SK-N-SH (cell line): ENCODE data around the gene SH2D5. TPM values are rescaled to one million over a fixed set of nuclear protein-coding genes. Genes with fewer than 3 reads are reported as not detected.

Experiments
- CTCF ChIA-PET: fragments of 300-600, 350-600 bp; formaldehyde crosslinking; extraction: SDS; loops from one replicate; lab custom pipeline; 2021; lab: Yijun Ruan, JAX
- POLR2A ChIA-PET: fragments of 350-600 bp; sonication (Branson Sonifier 250); formaldehyde crosslinking; extraction: SDS; loops from one replicate; lab custom pipeline; 2020; ENCODE audit warnings: antibody characterized with exemption, inconsistent platforms; lab: Yijun Ruan, JAX
- DNase-seq: peaks from one replicate; pipeline ENCODE4 v3.0.0; 2012
- H2AFZ ChIP-seq: fragments of 200-600 bp; sonication (generic); 2 replicates; pipeline ENCODE4 v1.8.1; 2016; ENCODE audit warnings: antibody characterized with exemption, mild to moderate bottlenecking, low read depth
- H3F3A ChIP-seq: fragments of 200-600 bp; sonication (generic); replicated peaks from 2 replicates; pipeline ENCODE3; 2016; ENCODE audit warnings: antibody characterized with exemption, mild to moderate bottlenecking; ENCODE audit not compliant: insufficient read depth
- H3K27ac ChIP-seq, 2 experiments: fragments of 200-500 bp in 1 of 2; fragments of 200-600 bp in 1 of 2; sonication (Bioruptor generic) in 1 of 2; sonication (generic), shearing (Covaris generic) in 1 of 2; 2 replicates each; pipeline versions ENCODE4 v1.5.1 to v1.6.1; 2014 to 2016; ENCODE audit warnings: low read depth in 2 of 2, inconsistent platforms in 1 of 2, low read length in 1 of 2, mild to moderate bottlenecking in 1 of 2, mixed read lengths in 1 of 2
- H3K27me3 ChIP-seq: fragments of 200-600 bp; sonication (generic), shearing (Covaris generic); 2 replicates; pipeline ENCODE4 v1.6.1; 2016; ENCODE audit warnings: mixed run types; ENCODE audit not compliant: insufficient read depth
- H3K36me3 ChIP-seq, 2 experiments: fragments of 200-500 bp in 1 of 2; fragments of 200-600 bp in 1 of 2; sonication (Bioruptor generic) in 1 of 2; sonication (generic) in 1 of 2; replicated peaks in 1 of 2; 2 replicates each; pipeline versions ENCODE3 to v1.5.1; 2014 to 2016; ENCODE audit warnings: low read length in 1 of 2, mild to moderate bottlenecking in 1 of 2; ENCODE audit not compliant: insufficient read depth in 2 of 2, control insufficient read depth in 1 of 2
- H3K4me1 ChIP-seq, 2 experiments: fragments of 200-500 bp in 1 of 2; fragments of 200-600 bp in 1 of 2; sonication (Bioruptor generic) in 1 of 2; sonication (generic), shearing (Covaris generic) in 1 of 2; 2 replicates each; pipeline versions ENCODE4 v1.5.1 to v1.6.1; 2014 to 2016; ENCODE audit warnings: low read depth in 1 of 2, low read length in 1 of 2, mixed run types in 1 of 2; ENCODE audit not compliant: insufficient read depth in 2 of 2, control insufficient read depth in 1 of 2
- H3K4me2 ChIP-seq: fragments of 200-600 bp; sonication (generic), shearing (Covaris generic); 2 replicates; pipeline ENCODE4 v1.6.1; 2017; ENCODE audit warnings: mixed run types
- H3K4me3 ChIP-seq, 2 experiments: fragments of 200-500 bp in 1 of 2; fragments of 200-600 bp in 1 of 2; sonication (Bioruptor generic) in 1 of 2; sonication (generic), shearing (Covaris generic) in 1 of 2; 2 replicates each; pipeline versions ENCODE4 v1.5.1 to v1.8.1; 2014 to 2016; ENCODE audit warnings: low read depth in 2 of 2, inconsistent platforms in 1 of 2, low read length in 1 of 2, mild to moderate bottlenecking in 1 of 2, mixed read lengths in 1 of 2, moderate library complexity in 1 of 2
- H3K79me2 ChIP-seq: fragments of 200-600 bp; sonication (generic); 2 replicates; pipeline ENCODE4 v1.8.1; 2017; ENCODE audit warnings: mild to moderate bottlenecking; ENCODE audit not compliant: insufficient read depth
- H3K9ac ChIP-seq: fragments of 200-600 bp; sonication (generic); 2 replicates; pipeline ENCODE4 v1.6.1; 2017; ENCODE audit warnings: mixed run types
- H3K9me2 ChIP-seq: fragments of 200-600 bp; sonication (generic); 2 replicates; pipeline ENCODE4 v1.6.1; 2017; ENCODE audit warnings: mixed run types
- H3K9me3 ChIP-seq: fragments of 200-600 bp; sonication (generic); 2 replicates; pipeline ENCODE4 v1.6.1; 2017; ENCODE audit warnings: mixed run types, mild to moderate bottlenecking, moderate library complexity
- H4K20me1 ChIP-seq: fragments of 200-600 bp; sonication (generic); 2 replicates; pipeline ENCODE4 v1.6.1; 2017; ENCODE audit warnings: mild to moderate bottlenecking, mixed run types; ENCODE audit not compliant: insufficient read depth
- FOSL2 ChIP-seq: IDR thresholded peaks from 2 replicates; pipeline ENCODE4 v1.4.0; 2012; ENCODE audit warnings: low read depth, mild to moderate bottlenecking, moderate library complexity, borderline replicate concordance
- FOXM1 ChIP-seq: IDR thresholded peaks from 2 replicates; pipeline ENCODE4 v1.4.0; 2012; ENCODE audit warnings: low read depth, mild to moderate bottlenecking
- GABPA ChIP-seq: IDR thresholded peaks from 2 replicates; pipeline ENCODE4 v1.4.0; 2012; ENCODE audit warnings: low read depth, mild to moderate bottlenecking
- MEF2A ChIP-seq: IDR thresholded peaks from 2 replicates; pipeline ENCODE4 v1.4.0; 2012; ENCODE audit warnings: low read depth, borderline replicate concordance
- NFIC ChIP-seq: IDR thresholded peaks from 2 replicates; pipeline ENCODE4 v1.4.0; 2012; ENCODE audit warnings: borderline replicate concordance
- NRF1 ChIP-seq: IDR thresholded peaks from 2 replicates; pipeline ENCODE4 v1.6.1; 2012; ENCODE audit warnings: low read depth, mild to moderate bottlenecking, low read length
- POLR2AphosphoS5 ChIP-seq: IDR thresholded peaks from 2 replicates; pipeline ENCODE4 v1.6.1; 2012; ENCODE audit warnings: low read depth, low read length
- RAD21 ChIP-seq: IDR thresholded peaks from 2 replicates; pipeline ENCODE4 v1.6.1; 2012; ENCODE audit warnings: mild to moderate bottlenecking, low read length
- RCOR1 ChIP-seq: fragments of 150-350 bp; IDR thresholded peaks from 2 replicates; pipeline ENCODE4 v1.6.1; 2017; ENCODE audit warnings: antibody characterized with exemption, low read length
- RFX5 ChIP-seq: IDR thresholded peaks from 2 replicates; pipeline ENCODE4 v1.6.1; 2012; ENCODE audit warnings: mild to moderate bottlenecking, improper control_type of control experiment, low read length
- RXRA ChIP-seq: IDR thresholded peaks from 2 replicates; pipeline ENCODE4 v1.4.0; 2012; ENCODE audit warnings: low read depth, mild to moderate bottlenecking, borderline replicate concordance
- SIN3A ChIP-seq: IDR thresholded peaks from 2 replicates; pipeline ENCODE4 v1.6.1; 2012; ENCODE audit warnings: low read depth, mild to moderate bottlenecking, low read length, moderate library complexity, borderline replicate concordance
- TCF12 ChIP-seq: IDR thresholded peaks from 2 replicates; pipeline ENCODE4 v1.4.0; 2012
- USF2 ChIP-seq: fragments of 150-350 bp; IDR thresholded peaks from 2 replicates; pipeline ENCODE4 v1.6.1; 2017; ENCODE audit warnings: antibody characterized with exemption, low read length, low read depth, borderline replicate concordance
- YY1 ChIP-seq: IDR thresholded peaks from 2 replicates; pipeline ENCODE4 v1.4.0; 2012; ENCODE audit warnings: low read depth, mild to moderate bottlenecking
- WGBS: methylation state at CpG from one replicate; pipeline ENCODE4 v1.1.6; 2017; ENCODE audit warnings: low lambda C conversion rate; 5-methylcytosine and 5-hydroxymethylcytosine counted together
- polyA plus RNA-seq, 3 experiments: library from polyadenylated mRNA; depleted of rRNA; stranded (reverse); fragments of >200 nt; gene quantifications; 2 replicates each; pipeline ENCODE4 v1.2.3, GENCODE V29; 2012
- TF ChIP-seq, protein P1 (sequence below): IDR thresholded peaks from 2 replicates; pipeline ENCODE4; 2012
- TF ChIP-seq, protein P2 (sequence below): fragments of 150-350 bp; IDR thresholded peaks from 2 replicates; pipeline ENCODE4 v1.6.1; 2016; ENCODE audit warnings: mild to moderate bottlenecking, low read depth, low read length
- TF ChIP-seq, protein P3 (sequence below): IDR thresholded peaks from 2 replicates; pipeline ENCODE4 v1.6.1; 2012; ENCODE audit warnings: mild to moderate bottlenecking, low read depth, low read length, moderate library complexity

The SH2D5 gene
- polyA plus RNA-seq, 1 of the 3 experiments (the other 2 are of a cell fraction) = 6.1 TPM

- no peak overlapping the region for H3K27ac ChIP-seq
- no peak overlapping the region for H2AFZ ChIP-seq
- ChIA-PET POLR2A (no interaction called here), CTCF (interaction anchor here (0.8 to 1.2 kb wide), 2 partner anchors 9 to 27 kb away, joined by 3 read pairs; partner anchors contain the start of gene SH2D5)
- no peak for TF ChIP-seq RAD21
- TF ChIP-seq, protein P1, sequence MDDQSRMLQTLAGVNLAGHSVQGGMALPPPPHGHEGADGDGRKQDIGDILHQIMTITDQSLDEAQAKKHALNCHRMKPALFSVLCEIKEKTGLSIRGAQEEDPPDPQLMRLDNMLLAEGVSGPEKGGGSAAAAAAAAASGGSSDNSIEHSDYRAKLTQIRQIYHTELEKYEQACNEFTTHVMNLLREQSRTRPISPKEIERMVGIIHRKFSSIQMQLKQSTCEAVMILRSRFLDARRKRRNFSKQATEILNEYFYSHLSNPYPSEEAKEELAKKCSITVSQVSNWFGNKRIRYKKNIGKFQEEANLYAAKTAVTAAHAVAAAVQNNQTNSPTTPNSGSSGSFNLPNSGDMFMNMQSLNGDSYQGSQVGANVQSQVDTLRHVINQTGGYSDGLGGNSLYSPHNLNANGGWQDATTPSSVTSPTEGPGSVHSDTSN = no peak
- TF ChIP-seq, protein P2, sequence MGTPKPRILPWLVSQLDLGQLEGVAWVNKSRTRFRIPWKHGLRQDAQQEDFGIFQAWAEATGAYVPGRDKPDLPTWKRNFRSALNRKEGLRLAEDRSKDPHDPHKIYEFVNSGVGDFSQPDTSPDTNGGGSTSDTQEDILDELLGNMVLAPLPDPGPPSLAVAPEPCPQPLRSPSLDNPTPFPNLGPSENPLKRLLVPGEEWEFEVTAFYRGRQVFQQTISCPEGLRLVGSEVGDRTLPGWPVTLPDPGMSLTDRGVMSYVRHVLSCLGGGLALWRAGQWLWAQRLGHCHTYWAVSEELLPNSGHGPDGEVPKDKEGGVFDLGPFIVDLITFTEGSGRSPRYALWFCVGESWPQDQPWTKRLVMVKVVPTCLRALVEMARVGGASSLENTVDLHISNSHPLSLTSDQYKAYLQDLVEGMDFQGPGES = no peak
- TF ChIP-seq RXRA = no peak
- TF ChIP-seq NFIC = no peak
- TF ChIP-seq USF2 = no peak
- no peak for TF ChIP-seq SIN3A
- TF ChIP-seq POLR2AphosphoS5 = no peak
- no peak for TF ChIP-seq YY1
- H3K9ac ChIP-seq = no peak overlapping the region
- no peaks in the 10 kb centered on the region for H3K9me2 ChIP-seq
- no peaks in the 10 kb centered on the region for H3K27me3 ChIP-seq
- H3F3A ChIP-seq = no peaks in the 10 kb centered on the region
- no peak overlapping the region for H3K4me3 ChIP-seq
- DNase-seq = peak; percentile 30
- no peaks in the 10 kb centered on the region for H3K36me3 ChIP-seq
- no peaks in the 10 kb centered on the region for H3K79me2 ChIP-seq
- no peaks in the 10 kb centered on the region for H3K9me3 ChIP-seq
- 93% methylated on average over 10 of the region's 35 CpGs for WGBS
- H4K20me1 ChIP-seq = no peaks in the 10 kb centered on the region
- H3K4me1 ChIP-seq = no peaks in the 10 kb centered on the region
- no peak overlapping the region for H3K4me2 ChIP-seq
Measured at GRCh38 chr1:20723537-20724363, 8.8 kb downstream of the SH2D5 start.

GRCh38 chr1:20723159-20723536, 9.4 kb downstream of the SH2D5 start:
- no peaks in the 10 kb centered on the region for H3F3A ChIP-seq
- CTCF ChIA-PET = interaction anchor here (1.2 to 1.7 kb wide), 2 partner anchors 9 to 472 kb away, joined by 3 to 5 read pairs; partner anchors contain the start of gene SH2D5
- POLR2A ChIA-PET = no interaction called here
- no peaks in the 10 kb centered on the region for H3K36me3 ChIP-seq
- H3K27me3 ChIP-seq = no peaks in the 10 kb centered on the region
- no peaks in the 10 kb centered on the region for H3K9me2 ChIP-seq
- H3K9me3 ChIP-seq = no peaks in the 10 kb centered on the region
- H3K4me2 ChIP-seq = no peak overlapping the region
- H2AFZ ChIP-seq = no peak overlapping the region
- H3K4me3 ChIP-seq = no peak overlapping the region
- H3K79me2 ChIP-seq = no peaks in the 10 kb centered on the region
- H3K4me1 ChIP-seq = no peaks in the 10 kb centered on the region; a peak in 1 of 4 replicates
- WGBS = 92% methylated on average over 4 of the region's 4 CpGs
- H4K20me1 ChIP-seq = no peaks in the 10 kb centered on the region
- H3K9ac ChIP-seq = no peak overlapping the region
- DNase-seq = no peak
- no peak overlapping the region for H3K27ac ChIP-seq
- TF ChIP-seq FOSL2 (no peak), FOXM1 (no peak), RCOR1 (no peak), TCF12 (no peak), POLR2AphosphoS5 (no peak), MEF2A (no peak), USF2 (no peak), RFX5 (no peak), GABPA (no peak), NRF1 (no peak)
- TF ChIP-seq, protein P3, sequence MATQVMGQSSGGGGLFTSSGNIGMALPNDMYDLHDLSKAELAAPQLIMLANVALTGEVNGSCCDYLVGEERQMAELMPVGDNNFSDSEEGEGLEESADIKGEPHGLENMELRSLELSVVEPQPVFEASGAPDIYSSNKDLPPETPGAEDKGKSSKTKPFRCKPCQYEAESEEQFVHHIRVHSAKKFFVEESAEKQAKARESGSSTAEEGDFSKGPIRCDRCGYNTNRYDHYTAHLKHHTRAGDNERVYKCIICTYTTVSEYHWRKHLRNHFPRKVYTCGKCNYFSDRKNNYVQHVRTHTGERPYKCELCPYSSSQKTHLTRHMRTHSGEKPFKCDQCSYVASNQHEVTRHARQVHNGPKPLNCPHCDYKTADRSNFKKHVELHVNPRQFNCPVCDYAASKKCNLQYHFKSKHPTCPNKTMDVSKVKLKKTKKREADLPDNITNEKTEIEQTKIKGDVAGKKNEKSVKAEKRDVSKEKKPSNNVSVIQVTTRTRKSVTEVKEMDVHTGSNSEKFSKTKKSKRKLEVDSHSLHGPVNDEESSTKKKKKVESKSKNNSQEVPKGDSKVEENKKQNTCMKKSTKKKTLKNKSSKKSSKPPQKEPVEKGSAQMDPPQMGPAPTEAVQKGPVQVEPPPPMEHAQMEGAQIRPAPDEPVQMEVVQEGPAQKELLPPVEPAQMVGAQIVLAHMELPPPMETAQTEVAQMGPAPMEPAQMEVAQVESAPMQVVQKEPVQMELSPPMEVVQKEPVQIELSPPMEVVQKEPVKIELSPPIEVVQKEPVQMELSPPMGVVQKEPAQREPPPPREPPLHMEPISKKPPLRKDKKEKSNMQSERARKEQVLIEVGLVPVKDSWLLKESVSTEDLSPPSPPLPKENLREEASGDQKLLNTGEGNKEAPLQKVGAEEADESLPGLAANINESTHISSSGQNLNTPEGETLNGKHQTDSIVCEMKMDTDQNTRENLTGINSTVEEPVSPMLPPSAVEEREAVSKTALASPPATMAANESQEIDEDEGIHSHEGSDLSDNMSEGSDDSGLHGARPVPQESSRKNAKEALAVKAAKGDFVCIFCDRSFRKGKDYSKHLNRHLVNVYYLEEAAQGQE = no peak
- TF ChIP-seq, protein P2 = no peak
